Effector memory CD4-positive, alpha-beta T cell (primary cell): Measurements from ENCODE around the gene SHTN1.

Experiments used
- DNase-seq, 3 donors: peaks; one replicate each; pipeline ENCODE4 v3.0.0-alpha.2; 2020
- H3K27ac ChIP-seq: 2 replicates; pipeline ENCODE4 v1.7.0; 2013; ENCODE audit warnings: mild to moderate bottlenecking, low read length, moderate library complexity; ENCODE audit not compliant: insufficient read depth, poor library complexity, severe bottlenecking
- H3K27me3 ChIP-seq: replicated peaks from 2 replicates; pipeline ENCODE4 v1.7.0; 2013; ENCODE audit warnings: mild to moderate bottlenecking, low read length; ENCODE audit not compliant: insufficient read depth, control insufficient read depth, poor library complexity, severe bottlenecking
- H3K36me3 ChIP-seq: 2 replicates; pipeline ENCODE4 v1.7.0; 2013; ENCODE audit warnings: mild to moderate bottlenecking, low read length, moderate library complexity; ENCODE audit not compliant: control insufficient read depth, insufficient read depth
- H3K4me1 ChIP-seq: 2 replicates; pipeline ENCODE4 v1.7.0; 2013; ENCODE audit warnings: low read length, mild to moderate bottlenecking; ENCODE audit not compliant: control insufficient read depth, insufficient read depth, poor library complexity, severe bottlenecking
- H3K4me3 ChIP-seq: 2 replicates; pipeline ENCODE4 v1.7.0; 2013; ENCODE audit warnings: low read length, low read depth, mild to moderate bottlenecking; ENCODE audit not compliant: insufficient read depth, poor library complexity, severe bottlenecking
- H3K9me3 ChIP-seq: 2 replicates; pipeline ENCODE4 v1.7.0; 2013; ENCODE audit warnings: mild to moderate bottlenecking, low read length, moderate library complexity; ENCODE audit not compliant: control insufficient read depth

The SHTN1 gene

GRCh38 chr10:116970050-116970449 is 34.9 kb downstream of the SHTN1 start:
- H3K4me1 ChIP-seq: no peaks in the 10 kb centered on the region
- no peak for DNase-seq
- no peaks in the 10 kb centered on the region for H3K27me3 ChIP-seq
- H3K9me3 ChIP-seq: no peaks in the 10 kb centered on the region
- H3K36me3 ChIP-seq: no peaks in the 10 kb centered on the region
- no peak overlapping the region for H3K27ac ChIP-seq
- no peak overlapping the region for H3K4me3 ChIP-seq

DNA sequence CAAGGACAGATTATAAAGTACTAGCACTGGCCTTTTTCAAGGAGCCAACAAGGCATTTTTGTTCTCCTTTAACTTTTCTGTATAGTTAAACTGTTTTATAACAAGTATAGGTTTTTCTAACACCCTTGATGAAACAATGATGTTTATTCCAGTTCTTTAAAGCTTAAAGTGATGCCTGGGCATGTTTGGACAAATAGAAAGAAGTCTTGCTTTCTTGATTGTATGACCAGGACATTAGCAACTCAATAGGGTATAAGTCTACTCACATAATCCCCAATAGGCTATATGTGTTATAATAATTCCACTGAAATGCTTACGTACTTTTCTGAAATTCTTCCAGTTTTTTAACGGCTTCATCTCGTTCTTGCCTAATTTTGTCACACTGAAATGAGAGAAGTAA is 36.7 kb downstream of the SHTN1 start:
- H3K36me3 ChIP-seq: no peaks in the 10 kb centered on the region

GRCh38 chr10:116961406-116962251 is 43.4 kb downstream of the SHTN1 start:
- Histone ChIP-seq H3K36me3 (no peaks in the 10 kb centered on the region), H3K27me3 (no peaks in the 10 kb centered on the region), H3K9me3 (no peaks in the 10 kb centered on the region), H3K27ac (no peak overlapping the region), H3K4me3 (no peak overlapping the region), H3K4me1 (no peaks in the 10 kb centered on the region)
- DNase-seq: no peak

More for the DNA sequence above, 36.7 kb downstream of the SHTN1 start:
- no peaks in the 10 kb centered on the region for H3K27me3 ChIP-seq
- no peak overlapping the region for H3K27ac ChIP-seq
- H3K4me3 ChIP-seq: no peak overlapping the region
- H3K4me1 ChIP-seq: no peaks in the 10 kb centered on the region
- no peaks in the 10 kb centered on the region for H3K9me3 ChIP-seq
- no peak for DNase-seq

DNA sequence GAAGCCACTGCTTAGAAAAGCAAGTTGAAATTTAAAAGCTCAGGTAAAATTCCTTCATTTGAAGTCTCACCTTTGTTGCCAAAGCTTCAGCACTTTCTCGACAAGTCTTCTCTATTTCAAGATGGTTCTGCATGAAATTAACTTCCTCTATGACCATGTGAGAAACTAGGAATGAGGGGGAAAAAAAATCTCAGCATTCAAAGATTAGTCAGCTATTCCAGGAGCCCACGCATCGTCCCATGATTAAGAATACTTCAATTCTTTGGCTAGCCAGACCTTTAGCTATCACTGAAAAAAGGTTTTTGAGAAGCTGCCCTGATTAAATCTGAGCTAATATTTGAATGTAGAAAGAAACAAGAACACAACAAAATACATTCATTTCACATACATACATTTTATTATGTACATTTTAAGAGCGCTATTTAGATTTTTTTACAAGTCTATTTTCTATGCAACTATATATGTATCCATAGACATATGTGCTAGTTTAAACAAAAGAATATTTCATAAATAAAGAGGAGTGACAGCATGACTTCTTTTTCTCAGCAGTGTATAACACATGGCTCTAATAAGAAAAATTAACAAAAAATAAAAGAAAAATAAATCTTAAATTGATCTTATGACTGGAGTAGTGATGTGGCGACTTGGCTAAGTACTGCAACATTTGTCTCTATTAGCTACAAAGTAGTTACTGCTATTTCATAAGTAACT is 44.8 kb downstream of the SHTN1 start:
- DNase-seq: no peak
- H3K36me3 ChIP-seq: no peaks in the 10 kb centered on the region

GRCh38 chr10:116952729-116953128 is 52.3 kb downstream of the SHTN1 start:
- no peaks in the 10 kb centered on the region for H3K9me3 ChIP-seq
- H3K4me3 ChIP-seq: no peak overlapping the region
- no peaks in the 10 kb centered on the region for H3K27me3 ChIP-seq
- H3K4me1 ChIP-seq: no peaks in the 10 kb centered on the region
- no peaks in the 10 kb centered on the region for H3K36me3 ChIP-seq
- H3K27ac ChIP-seq: no peak overlapping the region
- DNase-seq: no peak

More for the DNA sequence above, 44.8 kb downstream of the SHTN1 start:
- Histone ChIP-seq H3K4me3 (no peak overlapping the region), H3K27me3 (no peaks in the 10 kb centered on the region), H3K9me3 (no peaks in the 10 kb centered on the region), H3K27ac (no peak overlapping the region), H3K4me1 (no peaks in the 10 kb centered on the region)

- H3K4me1 ChIP-seq: no peaks in the 10 kb centered on the region
- H3K27me3 ChIP-seq: no peaks in the 10 kb centered on the region
- no peak overlapping the region for H3K27ac ChIP-seq
- H3K36me3 ChIP-seq: no peaks in the 10 kb centered on the region
- H3K4me3 ChIP-seq: no peak overlapping the region
- DNase-seq: no peak
- no peaks in the 10 kb centered on the region for H3K9me3 ChIP-seq
These were observed 56.5 kb downstream of the SHTN1 start for GRCh38 chr10:116948530-116948870.

GRCh38 chr10:116947841-116948529 is 57.0 kb downstream of the SHTN1 start:
- Histone ChIP-seq H3K4me3 (no peak overlapping the region), H3K4me1 (no peaks in the 10 kb centered on the region), H3K36me3 (no peaks in the 10 kb centered on the region), H3K27ac (no peak overlapping the region), H3K27me3 (no peaks in the 10 kb centered on the region), H3K9me3 (no peaks in the 10 kb centered on the region)
- no peak for DNase-seq

- H3K36me3 ChIP-seq: no peaks in the 10 kb centered on the region
These were observed 60.1 kb downstream of the SHTN1 start for GRCh38 chr10:116944911-116945310.

GRCh38 chr10:116931806-116932205 is 73.2 kb downstream of the SHTN1 start:
- no peaks in the 10 kb centered on the region for H3K36me3 ChIP-seq
- H3K27me3 ChIP-seq: no peaks in the 10 kb centered on the region
- H3K9me3 ChIP-seq: no peaks in the 10 kb centered on the region
- H3K4me1 ChIP-seq: no peaks in the 10 kb centered on the region
- no peak overlapping the region for H3K4me3 ChIP-seq
- DNase-seq: no peak
- H3K27ac ChIP-seq: no peak overlapping the region

More at GRCh38 chr10:116944911-116945310, 60.1 kb downstream of the SHTN1 start:
- Histone ChIP-seq H3K27me3 (no peaks in the 10 kb centered on the region), H3K9me3 (no peaks in the 10 kb centered on the region), H3K4me1 (no peaks in the 10 kb centered on the region), H3K27ac (no peak overlapping the region), H3K4me3 (no peak overlapping the region)
- no peak for DNase-seq

- H3K27ac ChIP-seq: no peak overlapping the region
- H3K27me3 ChIP-seq: no peaks in the 10 kb centered on the region
- DNase-seq: no peak
- no peaks in the 10 kb centered on the region for H3K9me3 ChIP-seq
- H3K36me3 ChIP-seq: no peaks in the 10 kb centered on the region
- H3K4me3 ChIP-seq: no peak overlapping the region
- no peaks in the 10 kb centered on the region for H3K4me1 ChIP-seq
These were observed 78.6 kb downstream of the SHTN1 start for GRCh38 chr10:116926426-116926825.
